Suppressor macrophage treated with lipopolysaccharide for 4 hours (primary cell): Measurements from ENCODE around the gene CARD14.
"Not testable (repeated sequence)": the region's sequence is repeated elsewhere in the genome, so short reads cannot be mapped to it uniquely, and the experiment has no call there.

Experiments
- DNase-seq: peaks from one replicate; pipeline ENCODE4 v3.0.0-alpha.2; 2020

The CARD14 gene

DNA sequence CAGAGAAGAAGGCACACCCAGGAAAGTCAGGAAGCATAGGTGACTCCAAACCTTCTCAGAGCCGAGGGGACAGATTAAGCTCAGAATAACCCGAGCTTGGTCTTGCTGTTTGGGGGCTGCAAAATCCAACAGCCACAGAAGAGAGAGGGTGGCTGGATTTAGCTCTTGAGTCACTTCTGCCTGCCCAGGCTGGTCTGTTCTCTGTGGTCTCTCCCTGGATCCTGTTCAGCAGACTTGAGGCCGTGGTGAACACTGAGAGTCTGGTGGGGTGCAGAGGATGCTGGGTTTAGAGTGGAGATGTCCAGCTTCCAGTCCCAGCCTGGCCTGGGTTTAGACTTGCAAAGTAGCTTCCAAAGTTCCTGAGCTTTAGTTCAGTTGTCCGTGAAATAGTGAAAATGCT is 59.2 kb downstream of the CARD14 start:
- no peak for DNase-seq

DNA sequence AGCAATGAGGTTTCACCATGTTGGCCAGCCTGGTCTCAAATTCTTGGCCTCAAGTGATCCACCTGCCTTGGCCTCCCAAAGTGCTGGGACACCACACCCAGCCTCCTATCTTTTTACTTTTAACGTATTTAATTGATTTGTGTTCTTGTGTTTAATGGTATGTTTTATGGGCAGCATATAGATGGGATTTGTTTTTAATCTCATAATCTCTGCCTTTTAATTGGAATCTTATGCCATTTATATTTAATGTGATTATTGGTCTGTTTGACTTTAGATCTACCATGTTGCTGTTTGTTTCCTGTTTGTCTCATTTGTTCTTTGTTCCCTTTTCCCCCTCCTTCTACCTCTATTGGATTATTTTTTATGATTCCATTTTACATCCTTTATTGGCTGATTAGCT is 62.6 kb downstream of the CARD14 start:
- DNase-seq, result no peak

DNA sequence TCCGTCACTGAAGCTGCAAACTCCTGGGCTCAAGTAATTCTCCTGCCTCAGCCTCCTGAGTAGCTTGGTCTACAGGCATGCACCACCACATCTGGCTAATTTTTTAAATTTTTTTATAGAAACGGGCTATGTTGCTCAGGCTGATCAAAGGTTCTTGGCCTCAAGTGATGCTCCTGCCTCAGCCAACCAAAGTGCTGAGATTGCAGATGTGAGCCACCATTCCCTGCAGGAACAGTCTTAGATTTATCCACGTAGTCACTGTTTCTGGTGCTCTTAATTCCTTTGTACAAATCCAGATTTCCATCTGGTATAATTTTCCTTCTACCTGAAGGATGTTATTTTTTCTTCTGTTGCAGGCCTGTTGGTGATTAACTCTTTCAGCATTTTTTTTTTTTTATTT is 63.4 kb downstream of the CARD14 start:
- DNase-seq, result no peak

DNA sequence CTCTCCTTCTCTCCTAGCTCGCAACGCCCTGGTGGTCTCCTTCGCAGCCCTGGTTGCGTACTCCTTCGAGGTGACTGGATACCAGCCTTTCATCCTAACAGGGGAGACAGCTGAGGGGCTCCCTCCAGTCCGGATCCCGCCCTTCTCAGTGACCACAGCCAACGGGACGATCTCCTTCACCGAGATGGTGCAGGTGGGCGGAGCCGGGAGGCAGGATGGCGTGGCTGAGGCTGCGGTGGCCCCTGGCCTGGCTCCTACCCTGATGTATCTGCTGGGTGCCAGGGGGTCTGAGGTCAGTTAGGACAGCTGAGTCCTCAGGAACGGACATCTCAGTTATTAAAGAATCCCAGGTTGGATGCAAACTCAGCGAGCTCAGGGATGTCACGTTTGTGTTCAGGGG is 67.1 kb downstream of the CARD14 start:
- no peak for DNase-seq

DNA sequence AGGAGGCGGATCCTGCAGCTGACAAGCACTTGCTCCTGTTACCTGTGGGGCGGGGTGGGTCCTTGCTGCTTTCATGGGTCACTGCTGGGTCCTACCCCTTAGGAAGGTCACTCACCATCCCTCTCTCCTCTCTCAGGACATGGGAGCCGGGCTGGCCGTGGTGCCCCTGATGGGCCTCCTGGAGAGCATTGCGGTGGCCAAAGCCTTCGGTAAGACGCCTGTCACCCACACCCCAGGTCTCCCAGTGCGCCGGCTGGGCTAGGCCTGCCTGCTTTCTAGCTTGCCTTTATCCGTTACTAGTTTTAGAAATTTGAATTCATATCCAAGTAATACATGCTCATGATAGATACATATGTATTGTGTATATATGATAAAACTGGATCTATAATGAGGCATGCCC is 67.6 kb downstream of the CARD14 start:
- DNase-seq, result no peak

DNA sequence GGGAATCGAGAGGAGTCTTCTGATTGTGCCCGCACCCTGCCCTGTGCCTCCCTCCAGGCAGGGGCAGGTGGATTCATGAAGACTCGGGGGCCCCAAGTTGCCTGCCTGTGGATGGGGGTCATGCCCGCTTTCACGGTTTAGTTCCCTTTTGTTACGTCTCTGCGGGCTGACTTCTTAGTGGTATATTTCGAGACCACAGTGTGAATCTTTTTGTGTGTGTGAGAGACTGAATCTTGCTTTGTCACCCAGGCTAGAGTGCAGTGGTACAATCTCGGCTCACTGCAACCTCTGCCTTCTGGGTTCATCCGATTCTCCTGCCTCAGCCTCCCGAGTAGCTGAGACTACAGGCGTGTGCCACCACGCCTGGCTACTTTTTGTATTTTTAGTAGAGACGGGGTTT is 72.7 kb downstream of the CARD14 start:
- no peak for DNase-seq

DNA sequence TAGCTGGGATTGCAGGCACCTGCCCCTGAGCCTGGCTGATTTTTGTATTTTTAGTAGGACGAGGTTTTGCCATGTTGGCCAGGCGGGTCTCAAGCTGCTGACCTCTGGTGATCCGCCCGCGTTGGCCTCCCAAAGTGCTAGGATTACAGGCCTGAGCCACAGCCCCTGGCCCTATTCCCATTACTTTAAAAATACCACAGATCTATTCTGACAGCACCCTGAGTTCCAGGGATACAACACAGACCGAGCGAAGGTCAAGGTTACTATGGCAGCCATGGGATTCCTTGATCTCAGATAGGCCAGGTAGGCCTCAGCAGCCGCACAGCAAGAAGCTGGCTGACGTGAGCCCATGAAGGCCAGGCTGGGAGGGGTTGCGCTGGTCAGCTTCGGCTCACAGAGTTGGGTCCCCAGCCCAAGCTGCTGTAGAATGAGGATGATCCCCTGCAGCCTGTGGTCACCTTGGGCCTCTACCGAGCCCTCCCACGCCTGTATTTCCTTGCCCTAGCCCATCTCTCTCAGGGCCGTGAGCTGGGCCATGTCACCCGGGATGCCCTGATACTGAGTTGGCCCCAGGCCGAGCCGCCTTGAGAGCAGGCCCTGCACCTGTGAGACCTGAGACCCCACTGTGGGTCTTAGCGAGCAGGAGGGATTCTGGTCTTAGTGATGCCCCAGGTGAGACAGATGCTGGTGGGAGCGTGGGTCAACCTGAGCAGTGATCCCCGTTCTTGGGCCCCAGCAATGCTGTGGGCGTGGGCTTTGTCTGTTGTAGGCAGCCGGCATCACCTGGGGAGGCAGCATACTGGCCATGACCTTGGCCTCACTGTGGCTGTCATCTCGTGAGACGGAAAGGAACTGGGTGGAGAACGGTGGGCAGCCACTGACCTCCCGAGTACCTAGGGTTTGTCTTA is 74.0 kb downstream of the CARD14 start:
- no peak for DNase-seq

DNA sequence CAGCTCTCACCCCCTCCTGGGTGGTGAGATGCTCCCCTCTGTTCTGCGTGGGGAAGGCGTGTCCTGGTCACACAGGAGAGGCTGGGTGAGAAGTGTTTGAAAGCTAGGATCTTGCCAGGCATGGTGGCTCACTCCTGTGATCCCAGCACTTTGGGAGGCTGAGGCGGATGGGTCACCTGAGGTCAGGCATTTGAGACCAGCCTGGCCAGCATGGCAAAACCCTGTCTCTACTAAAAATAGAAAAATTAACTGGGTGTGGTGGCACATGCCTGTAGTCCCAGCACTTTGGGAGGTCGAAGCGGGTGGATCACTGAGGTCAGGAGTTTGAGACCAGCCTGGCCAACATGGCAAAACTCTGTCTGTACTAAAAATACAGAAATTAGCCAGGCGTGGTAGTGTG is 74.6 kb downstream of the CARD14 start:
- not testable (repeated sequence) for DNase-seq

DNA sequence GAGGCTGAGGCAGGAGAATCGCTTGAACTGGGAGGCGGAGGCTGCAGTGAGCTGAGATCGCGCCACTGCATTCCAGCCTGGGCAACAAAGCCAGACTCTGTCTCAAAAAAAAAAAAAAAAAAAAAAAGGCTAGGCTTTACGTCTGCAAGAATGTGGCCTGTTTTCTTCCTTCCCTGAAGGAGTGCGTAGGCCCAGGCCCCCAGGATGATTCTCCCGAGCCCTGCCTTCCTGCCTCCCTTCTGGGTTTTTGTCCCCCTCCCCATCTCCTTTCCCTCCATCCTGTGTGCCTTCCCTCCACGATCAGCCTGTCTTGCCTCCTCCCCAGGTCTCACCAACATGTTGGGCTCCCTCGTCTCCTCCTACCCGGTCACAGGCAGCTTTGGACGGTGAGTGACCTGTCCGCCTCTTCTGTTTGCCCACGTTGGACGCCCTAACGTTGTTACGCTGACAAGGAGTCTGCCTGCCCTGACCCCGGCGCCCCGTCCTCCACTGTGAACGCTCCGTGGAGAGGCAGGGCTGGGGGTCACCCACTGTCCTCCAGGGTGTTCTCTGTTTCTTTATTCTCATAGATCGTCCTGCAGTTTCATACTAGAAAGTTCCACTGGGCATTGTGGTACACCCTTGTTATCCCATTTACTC is 75.2 kb downstream of the CARD14 start:
- no peak for DNase-seq

DNA sequence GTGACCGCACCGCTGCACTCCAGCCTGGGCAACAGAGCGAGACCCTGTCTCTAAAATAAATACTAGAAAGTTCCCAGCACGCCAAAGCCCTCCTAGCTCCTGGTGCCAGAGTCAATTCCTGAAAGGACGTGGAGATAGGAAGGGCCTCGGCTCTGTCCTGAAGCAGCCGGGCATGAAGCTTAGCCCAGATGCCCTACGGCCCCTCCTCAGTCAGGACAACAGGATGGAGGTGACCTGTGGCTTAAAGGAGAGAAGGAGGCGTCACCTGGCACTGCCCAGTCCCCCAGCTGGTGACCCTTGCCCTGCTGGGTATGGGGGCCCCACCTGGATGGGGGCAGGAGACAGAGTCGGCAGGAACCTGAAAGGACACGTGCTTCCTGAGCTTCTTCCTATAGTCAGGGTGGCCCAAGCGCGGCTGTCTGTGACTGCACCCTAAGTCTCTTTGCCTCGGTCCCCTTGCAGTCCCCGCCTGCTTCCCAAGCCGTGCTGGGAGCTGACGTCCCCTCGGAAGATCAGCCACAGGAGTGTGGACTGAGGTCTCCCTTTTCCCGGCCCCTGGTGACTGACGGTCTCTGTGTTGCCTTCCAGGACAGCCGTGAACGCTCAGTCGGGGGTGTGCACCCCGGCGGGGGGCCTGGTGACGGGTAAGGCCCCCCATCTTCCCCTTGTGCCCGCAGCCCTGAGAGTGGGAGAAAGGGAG is 75.9 kb downstream of the CARD14 start:
- no peak for DNase-seq

DNA sequence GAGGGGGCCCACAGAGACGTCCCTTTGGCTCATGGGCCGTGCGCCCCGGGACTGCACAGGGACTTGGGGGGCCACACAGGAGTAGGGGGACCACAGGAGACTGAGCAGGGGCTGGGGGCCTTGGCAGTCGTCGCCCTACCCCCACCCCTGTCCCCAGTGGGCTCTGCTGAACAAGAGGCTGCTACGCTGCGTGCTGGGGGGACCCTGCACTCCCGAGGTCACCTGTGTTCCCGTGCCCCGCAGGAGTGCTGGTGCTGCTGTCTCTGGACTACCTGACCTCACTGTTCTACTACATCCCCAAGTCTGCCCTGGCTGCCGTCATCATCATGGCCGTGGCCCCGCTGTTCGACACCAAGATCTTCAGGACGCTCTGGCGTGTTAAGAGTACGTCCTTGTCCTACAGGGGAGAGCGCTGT is 76.4 kb downstream of the CARD14 start:
- no peak for DNase-seq

DNA sequence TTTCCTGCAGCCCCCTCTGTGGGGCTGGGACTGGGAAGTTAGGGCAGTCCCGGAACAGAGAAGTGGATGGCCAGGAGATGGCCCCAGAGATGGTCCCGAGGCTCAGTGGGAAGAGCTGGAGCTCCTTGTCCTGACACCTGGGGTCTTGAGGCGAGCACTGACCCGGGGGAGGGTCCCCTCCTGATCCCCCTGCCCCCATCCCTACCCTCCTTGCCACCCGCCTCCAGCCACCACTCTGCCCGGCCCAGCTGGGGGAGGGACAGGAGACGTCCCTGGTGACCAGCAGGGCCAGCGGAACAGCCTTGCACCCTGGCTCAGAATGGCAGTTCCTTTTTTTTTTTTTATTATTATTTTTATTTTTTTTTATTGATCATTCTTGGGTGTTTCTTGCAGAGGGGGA is 76.9 kb downstream of the CARD14 start:
- DNase-seq, result no peak

DNA sequence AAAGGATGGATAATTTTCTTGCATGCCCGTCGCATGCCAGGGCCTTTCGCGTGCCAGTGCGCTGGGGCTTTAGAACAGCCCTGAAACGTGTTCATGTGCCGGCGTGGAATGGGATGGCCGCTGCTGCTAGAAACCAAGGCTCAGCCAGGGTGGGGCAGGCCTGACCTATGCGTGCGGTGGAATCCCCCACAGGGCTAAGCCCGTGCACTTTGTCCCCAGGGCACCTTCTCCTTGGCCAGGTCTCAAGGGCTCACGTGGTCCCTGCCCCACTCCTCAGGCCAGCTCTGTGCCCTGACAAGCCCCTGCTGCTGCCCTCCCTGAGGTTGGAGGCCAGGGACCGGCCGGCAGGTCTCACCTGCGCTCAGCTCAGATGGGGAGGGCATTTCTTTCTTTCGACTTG is 77.7 kb downstream of the CARD14 start:
- no peak for DNase-seq

DNA sequence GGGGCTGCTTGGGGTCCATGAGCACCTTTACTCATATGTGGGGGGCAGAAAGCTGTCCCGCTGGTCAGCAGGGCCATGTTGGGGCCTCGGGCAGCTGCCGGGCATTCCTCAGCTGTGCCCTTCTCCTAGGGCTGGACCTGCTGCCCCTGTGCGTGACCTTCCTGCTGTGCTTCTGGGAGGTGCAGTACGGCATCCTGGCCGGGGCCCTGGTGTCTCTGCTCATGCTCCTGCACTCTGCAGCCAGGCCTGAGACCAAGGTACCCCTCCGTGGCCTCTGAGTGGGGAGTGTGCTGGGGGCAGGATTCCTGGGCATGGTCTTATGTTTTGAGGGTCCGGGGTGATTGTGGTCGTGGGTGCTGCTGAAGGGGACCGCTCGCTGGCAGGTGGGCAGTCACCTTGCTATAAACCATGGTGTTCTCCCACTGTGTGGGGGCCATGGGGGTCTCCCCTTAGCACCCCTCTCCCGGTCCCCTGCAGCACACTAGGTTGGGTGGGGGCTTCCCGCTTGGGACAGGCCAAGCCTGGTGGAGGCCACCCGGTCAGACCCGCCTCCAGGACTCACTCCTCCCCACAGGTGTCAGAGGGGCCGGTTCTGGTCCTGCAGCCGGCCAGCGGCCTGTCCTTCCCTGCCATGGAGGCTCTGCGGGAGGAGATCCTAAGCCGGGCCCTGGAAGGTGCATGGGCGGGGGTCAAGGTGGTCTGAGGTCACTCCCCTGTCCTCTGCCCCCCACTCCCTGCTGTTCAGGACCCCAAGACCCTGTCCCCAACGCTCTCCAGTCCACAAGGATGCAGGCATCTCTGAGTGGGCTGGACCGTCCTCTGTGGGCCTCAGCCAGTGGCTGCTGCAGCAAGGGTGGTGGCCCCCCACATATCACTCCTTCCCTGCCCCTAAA is 78.4 kb downstream of the CARD14 start:
- DNase-seq, result no peak

DNA sequence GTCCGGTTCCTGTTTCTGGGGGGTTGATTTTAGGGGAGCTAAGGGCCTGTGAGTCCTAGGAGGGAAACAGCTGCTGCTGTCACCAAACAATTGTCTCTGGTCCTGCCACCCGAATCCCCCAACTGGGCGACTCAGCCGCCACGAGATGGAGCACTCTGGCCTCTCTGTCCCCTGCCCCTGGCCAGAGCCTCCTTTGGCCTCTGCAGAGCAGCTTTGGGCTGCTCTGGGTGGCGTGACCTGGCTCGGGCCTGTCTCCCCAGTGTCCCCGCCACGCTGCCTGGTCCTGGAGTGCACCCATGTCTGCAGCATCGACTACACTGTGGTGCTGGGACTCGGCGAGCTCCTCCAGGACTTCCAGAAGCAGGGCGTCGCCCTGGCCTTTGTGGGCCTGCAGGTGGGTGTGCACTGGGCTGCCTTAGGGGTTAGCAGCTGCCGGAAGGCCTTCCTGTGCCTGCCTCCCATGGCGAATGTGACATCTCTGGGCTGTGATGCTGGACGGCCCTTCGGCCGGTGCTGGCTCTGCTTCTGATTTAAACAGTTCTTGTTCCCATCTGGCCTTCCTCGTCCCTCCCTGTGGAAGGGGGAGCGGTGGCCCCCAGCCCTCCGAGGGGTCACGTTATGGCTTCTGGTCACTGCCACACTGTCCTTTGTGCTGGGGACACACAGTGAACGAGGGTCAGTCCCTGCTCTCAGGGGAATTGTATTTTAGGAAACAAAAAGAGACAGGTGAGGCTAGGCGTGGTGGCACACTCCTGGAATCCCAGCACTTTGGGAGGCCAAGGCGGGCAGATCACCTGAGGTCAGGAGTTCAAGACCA is 79.3 kb downstream of the CARD14 start:
- DNase-seq, result no peak

DNA sequence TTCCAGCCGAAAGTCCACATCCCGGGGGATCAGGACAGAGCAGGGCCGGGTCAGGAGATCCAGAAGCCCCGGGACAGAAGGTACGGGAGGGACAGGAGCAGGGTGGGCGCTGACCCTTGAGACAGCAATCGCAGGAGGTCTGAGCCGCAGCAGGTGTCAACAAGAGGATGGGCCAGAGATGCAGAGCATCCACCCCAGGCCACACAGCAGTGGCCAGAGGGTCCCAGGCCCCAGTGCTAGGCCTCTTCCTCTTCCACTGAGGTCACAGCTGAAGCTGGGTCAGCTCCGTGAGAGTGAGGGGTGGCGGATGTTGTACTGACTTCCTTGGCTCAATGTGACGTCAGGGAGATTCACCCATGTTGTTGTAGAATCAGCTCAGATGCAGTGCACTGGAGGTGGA is 82.1 kb downstream of the CARD14 start:
- DNase-seq, result no peak

DNA sequence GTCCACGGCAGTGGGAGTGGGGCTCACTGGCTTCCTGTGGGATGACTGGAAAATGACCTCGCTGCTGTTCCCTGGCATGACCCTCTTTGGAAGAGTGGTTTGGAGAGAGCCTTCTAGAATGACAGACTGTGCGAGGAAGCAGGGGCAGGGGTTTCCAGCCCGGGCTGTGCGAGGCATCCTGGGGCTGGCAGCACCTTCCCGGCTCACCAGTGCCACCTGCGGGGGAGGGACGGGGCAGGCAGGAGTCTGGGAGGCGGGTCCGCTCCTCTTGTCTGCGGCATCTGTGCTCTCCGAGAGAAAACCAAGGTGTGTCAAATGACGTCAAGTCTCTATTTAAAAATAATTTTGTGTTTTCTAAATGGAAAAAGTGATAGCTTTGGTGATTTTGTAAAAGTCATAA is 83.0 kb downstream of the CARD14 start:
- peak; percentile 48 for DNase-seq

DNA sequence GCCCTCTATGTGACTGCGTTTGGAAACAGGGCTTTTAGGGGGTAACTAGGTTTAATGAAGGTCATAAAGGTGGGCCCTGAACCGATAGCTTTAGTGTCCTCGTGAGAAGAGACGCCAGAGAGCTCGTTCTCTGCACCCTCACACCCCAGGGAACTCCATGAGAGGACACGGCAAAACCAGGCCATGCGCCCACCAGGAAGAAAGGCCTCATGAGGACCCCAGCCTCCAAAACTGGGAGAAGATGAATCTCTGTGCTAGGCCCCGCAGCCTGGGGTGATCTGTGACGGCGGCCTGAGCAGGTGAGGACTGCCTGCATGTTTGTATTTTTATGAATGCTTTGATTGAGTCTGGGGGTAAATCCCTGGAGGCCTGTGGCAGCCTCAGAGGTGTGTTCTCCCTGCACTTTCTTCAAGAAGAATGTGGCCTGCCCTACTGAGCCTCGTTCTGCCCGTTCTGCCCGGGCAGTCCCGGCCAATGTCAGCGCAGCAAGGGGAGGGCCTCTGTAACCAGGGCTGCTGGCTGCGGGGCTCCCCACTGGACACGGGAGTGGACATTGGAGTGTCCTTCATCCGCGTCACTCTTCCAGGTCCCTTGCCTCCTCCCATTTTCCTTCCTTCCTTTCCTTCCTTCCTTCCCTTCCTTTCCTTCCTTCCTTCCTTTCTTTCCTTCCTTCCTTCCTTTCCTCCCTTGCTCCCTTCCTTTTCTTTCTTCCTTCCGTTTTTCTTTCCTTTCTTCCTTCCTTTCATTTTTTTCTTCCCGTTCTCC is 84.0 kb downstream of the CARD14 start:
- no peak for DNase-seq

DNA sequence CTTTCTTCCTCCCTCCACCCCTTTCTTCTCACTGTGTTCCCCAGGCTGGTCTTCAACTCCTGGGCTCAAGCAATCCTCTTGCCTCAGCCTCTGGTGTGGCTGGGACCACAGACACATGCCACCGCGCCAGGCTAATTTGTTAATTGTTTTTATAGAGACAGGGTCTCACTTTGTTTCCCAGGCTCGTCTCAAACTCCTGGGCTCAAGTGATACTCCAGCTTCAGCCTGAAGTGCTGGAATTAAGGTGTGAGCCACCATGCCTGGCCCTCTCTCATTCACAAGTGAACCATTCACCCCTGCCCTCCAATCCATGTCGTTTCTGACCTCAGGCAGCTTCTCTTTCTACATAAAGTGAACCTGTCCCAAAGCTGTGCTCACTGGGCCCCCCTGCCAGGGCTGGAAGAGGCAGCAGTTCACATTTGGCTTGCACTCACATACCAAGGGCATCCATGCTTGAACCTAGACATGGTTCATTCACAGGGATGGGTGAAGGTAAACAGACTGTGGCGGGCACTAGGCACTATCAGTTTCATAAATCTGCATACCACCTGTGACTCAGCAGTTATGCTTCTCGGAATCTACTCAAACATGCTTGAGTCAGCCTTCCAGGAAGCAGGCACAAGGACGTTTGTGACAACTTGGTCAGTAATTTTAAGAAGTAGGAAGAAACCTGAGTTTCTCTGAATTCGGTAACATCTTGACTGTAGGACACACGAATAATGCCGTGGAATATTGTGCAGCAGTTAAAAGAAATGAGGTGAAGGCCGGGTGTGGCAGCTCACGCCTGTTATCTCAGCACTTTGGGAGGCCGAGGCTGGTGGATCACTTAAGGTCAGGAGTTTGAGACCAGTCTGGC is 84.8 kb downstream of the CARD14 start:
- peak; percentile 94 for DNase-seq

DNA sequence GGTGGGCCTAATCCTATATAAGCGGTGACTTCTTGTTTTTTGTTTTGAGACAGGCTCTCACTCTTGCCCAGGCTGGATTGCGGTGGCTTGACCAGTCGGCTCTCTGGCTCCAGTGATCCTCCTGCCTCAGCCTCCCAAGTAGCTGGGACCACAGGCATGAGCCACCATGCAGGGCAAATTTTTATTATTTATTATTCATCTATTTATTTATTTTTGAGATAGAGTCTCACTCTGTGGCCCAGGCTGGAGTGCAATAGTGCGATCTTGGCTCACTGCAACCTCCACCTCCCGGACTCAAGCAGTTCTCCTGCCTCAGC is 86.2 kb downstream of the CARD14 start:
- DNase-seq, result no peak
